ENCODE data around the gene PLEKHH1.

DNA sequence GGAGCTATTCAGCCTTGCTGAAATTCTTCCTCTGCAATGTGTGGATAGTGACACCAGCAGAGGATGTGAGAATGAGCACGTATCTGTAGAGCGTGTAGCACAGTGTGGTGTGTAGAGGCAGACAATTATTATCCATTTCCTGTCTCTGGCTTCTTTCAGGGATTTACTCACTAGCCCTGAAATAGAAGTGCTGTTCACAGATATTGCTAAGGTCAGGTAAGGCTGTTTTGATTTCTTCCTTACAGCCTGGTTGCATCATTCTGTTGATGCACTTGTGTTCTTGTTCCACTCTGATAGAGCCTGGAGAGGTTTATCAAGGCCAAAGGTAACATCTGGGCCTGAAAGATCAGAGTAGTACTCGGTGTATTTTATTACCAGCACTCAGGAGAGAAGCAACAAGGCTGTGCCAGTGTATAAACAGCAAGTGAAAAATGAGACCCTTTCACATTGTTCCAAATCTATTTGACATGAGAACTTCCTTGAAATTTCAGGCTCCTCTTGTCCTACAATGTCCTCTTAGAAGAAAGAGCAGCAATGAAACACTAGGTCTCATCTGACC, 103.3 kb downstream of the PLEKHH1 start:
- TF ChIP-seq, protein P1, sequence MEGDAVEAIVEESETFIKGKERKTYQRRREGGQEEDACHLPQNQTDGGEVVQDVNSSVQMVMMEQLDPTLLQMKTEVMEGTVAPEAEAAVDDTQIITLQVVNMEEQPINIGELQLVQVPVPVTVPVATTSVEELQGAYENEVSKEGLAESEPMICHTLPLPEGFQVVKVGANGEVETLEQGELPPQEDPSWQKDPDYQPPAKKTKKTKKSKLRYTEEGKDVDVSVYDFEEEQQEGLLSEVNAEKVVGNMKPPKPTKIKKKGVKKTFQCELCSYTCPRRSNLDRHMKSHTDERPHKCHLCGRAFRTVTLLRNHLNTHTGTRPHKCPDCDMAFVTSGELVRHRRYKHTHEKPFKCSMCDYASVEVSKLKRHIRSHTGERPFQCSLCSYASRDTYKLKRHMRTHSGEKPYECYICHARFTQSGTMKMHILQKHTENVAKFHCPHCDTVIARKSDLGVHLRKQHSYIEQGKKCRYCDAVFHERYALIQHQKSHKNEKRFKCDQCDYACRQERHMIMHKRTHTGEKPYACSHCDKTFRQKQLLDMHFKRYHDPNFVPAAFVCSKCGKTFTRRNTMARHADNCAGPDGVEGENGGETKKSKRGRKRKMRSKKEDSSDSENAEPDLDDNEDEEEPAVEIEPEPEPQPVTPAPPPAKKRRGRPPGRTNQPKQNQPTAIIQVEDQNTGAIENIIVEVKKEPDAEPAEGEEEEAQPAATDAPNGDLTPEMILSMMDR (conservative IDR thresholded peaks at IDR 0.05; ENCODE audit: low read depth in 2 of 2), result no peak
- TF ChIP-seq EZH2phosphoT487 (IDR thresholded peaks at IDR 0.05; ENCODE audit: unreplicated experiment) (no peak), JUNB (IDR thresholded peaks at IDR 0.05; ENCODE audit: unreplicated experiment) (no peak), POLR2AphosphoS5 (IDR thresholded peaks at IDR 0.05; ENCODE audit: low read depth) (no peak), EZH2 (IDR thresholded peaks at IDR 0.05; ENCODE audit: low read depth, unreplicated experiment) (no peak), NANOG (IDR thresholded peaks at IDR 0.05; ENCODE audit: borderline replicate concordance) (no peak), CREB1 (CRISPR knock-in tag; IDR thresholded peaks at IDR 0.05; ENCODE audit: low read depth) (no peak)
- TF ChIP-seq, protein P2, sequence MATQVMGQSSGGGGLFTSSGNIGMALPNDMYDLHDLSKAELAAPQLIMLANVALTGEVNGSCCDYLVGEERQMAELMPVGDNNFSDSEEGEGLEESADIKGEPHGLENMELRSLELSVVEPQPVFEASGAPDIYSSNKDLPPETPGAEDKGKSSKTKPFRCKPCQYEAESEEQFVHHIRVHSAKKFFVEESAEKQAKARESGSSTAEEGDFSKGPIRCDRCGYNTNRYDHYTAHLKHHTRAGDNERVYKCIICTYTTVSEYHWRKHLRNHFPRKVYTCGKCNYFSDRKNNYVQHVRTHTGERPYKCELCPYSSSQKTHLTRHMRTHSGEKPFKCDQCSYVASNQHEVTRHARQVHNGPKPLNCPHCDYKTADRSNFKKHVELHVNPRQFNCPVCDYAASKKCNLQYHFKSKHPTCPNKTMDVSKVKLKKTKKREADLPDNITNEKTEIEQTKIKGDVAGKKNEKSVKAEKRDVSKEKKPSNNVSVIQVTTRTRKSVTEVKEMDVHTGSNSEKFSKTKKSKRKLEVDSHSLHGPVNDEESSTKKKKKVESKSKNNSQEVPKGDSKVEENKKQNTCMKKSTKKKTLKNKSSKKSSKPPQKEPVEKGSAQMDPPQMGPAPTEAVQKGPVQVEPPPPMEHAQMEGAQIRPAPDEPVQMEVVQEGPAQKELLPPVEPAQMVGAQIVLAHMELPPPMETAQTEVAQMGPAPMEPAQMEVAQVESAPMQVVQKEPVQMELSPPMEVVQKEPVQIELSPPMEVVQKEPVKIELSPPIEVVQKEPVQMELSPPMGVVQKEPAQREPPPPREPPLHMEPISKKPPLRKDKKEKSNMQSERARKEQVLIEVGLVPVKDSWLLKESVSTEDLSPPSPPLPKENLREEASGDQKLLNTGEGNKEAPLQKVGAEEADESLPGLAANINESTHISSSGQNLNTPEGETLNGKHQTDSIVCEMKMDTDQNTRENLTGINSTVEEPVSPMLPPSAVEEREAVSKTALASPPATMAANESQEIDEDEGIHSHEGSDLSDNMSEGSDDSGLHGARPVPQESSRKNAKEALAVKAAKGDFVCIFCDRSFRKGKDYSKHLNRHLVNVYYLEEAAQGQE (IDR thresholded peaks at IDR 0.05; ENCODE audit: unreplicated experiment), result no peak
- TF ChIP-seq, protein P3, sequence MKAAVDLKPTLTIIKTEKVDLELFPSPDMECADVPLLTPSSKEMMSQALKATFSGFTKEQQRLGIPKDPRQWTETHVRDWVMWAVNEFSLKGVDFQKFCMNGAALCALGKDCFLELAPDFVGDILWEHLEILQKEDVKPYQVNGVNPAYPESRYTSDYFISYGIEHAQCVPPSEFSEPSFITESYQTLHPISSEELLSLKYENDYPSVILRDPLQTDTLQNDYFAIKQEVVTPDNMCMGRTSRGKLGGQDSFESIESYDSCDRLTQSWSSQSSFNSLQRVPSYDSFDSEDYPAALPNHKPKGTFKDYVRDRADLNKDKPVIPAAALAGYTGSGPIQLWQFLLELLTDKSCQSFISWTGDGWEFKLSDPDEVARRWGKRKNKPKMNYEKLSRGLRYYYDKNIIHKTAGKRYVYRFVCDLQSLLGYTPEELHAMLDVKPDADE (IDR thresholded peaks at IDR 0.05), result no peak

Measured in GM23338 (cell line).